GM12801 (cell line): ENCODE data around the gene HPX.

Experiments
- CTCF ChIP-seq: IDR thresholded peaks from one replicate; pipeline ENCODE4 v1.5.1; 2011; ENCODE audit warnings: control low read depth; ENCODE audit not compliant: insufficient read length; ENCODE audit errors: extremely low read depth

HPX gene

GRCh38 chr11:6403539-6403938, 37.2 kb downstream of the HPX start:
- no peak for TF ChIP-seq CTCF

GRCh38 chr11:6402561-6402981, 38.2 kb downstream of the HPX start:
- no peak for TF ChIP-seq CTCF

GRCh38 chr11:6402061-6402470, 38.7 kb downstream of the HPX start:
- TF ChIP-seq CTCF: no peak

- no peak for TF ChIP-seq CTCF
Measured at GRCh38 chr11:6401464-6401863, 39.3 kb downstream of the HPX start.

GRCh38 chr11:6400431-6401345, 40.1 kb downstream of the HPX start:
- no peak for TF ChIP-seq CTCF

- TF ChIP-seq CTCF: no peak
Measured at GRCh38 chr11:6397636-6398035, 43.2 kb downstream of the HPX start.

- no peak for TF ChIP-seq CTCF
Measured at GRCh38 chr11:6397156-6397555, 43.6 kb downstream of the HPX start.
